HUES6 (cell line): ENCODE measurements around the gene CACNG4.

Experiments used
- H3K27ac ChIP-seq: 2 replicates; pipeline ENCODE4 v1.7.0; 2013; ENCODE audit warnings: low read depth, mild to moderate bottlenecking, low read length, inconsistent platforms
- H3K27me3 ChIP-seq: 2 replicates; pipeline ENCODE4 v1.6.1; 2013; ENCODE audit warnings: low read length; ENCODE audit not compliant: control insufficient read depth, insufficient read depth
- H3K36me3 ChIP-seq: 2 replicates; pipeline ENCODE4 v1.6.1; 2013; ENCODE audit warnings: low read length; ENCODE audit not compliant: control insufficient read depth, insufficient read depth
- H3K4me1 ChIP-seq: 2 replicates; pipeline ENCODE4 v1.6.1; 2013; ENCODE audit warnings: low read length; ENCODE audit not compliant: control insufficient read depth, insufficient read depth
- H3K4me3 ChIP-seq: 2 replicates; pipeline ENCODE4 v1.5.1; 2013; ENCODE audit warnings: low read depth, low read length
- H3K9ac ChIP-seq: one replicate; pipeline ENCODE4 v1.6.1; 2013; ENCODE audit warnings: mild to moderate bottlenecking, low read length
- H3K9me3 ChIP-seq: 2 replicates; pipeline ENCODE4 v1.6.1; 2013; ENCODE audit warnings: low read depth, low read length; ENCODE audit not compliant: control insufficient read depth, insufficient read depth

Gene CACNG4

GRCh38 chr17:66995944-66996343 lies 31.4 kb downstream of the CACNG4 start:
- Histone ChIP-seq H3K36me3 (no peaks in the 10 kb centered on the region), H3K27ac (no peak overlapping the region), H3K4me1 (no peaks in the 10 kb centered on the region), H3K9ac (no peak overlapping the region), H3K4me3 (no peak overlapping the region), H3K9me3 (peaks cover 6% of the 10 kb centered on the region), H3K27me3 (no peaks in the 10 kb centered on the region)

GRCh38 chr17:66996926-66997325 lies 32.4 kb downstream of the CACNG4 start:
- no peak overlapping the region for H3K27ac ChIP-seq
- no peaks in the 10 kb centered on the region for H3K27me3 ChIP-seq
- H3K9ac ChIP-seq: no peak overlapping the region

GRCh38 chr17:67003231-67003630 lies 38.7 kb downstream of the CACNG4 start:
- Histone ChIP-seq H3K36me3 (no peaks in the 10 kb centered on the region), H3K4me1 (no peaks in the 10 kb centered on the region), H3K9me3 (peaks cover 9% of the 10 kb centered on the region), H3K27ac (no peak overlapping the region), H3K4me3 (no peak overlapping the region), H3K9ac (no peak overlapping the region), H3K27me3 (no peaks in the 10 kb centered on the region)

More at GRCh38 chr17:66996926-66997325, 32.4 kb downstream of the CACNG4 start:
- Histone ChIP-seq H3K36me3 (no peaks in the 10 kb centered on the region), H3K9me3 (peaks cover 9% of the 10 kb centered on the region), H3K4me1 (no peaks in the 10 kb centered on the region), H3K4me3 (no peak overlapping the region)

- Histone ChIP-seq H3K27me3 (no peaks in the 10 kb centered on the region), H3K27ac (no peak overlapping the region), H3K9me3 (peaks cover 9% of the 10 kb centered on the region), H3K4me1 (no peaks in the 10 kb centered on the region), H3K9ac (no peak overlapping the region), H3K36me3 (no peaks in the 10 kb centered on the region), H3K4me3 (no peak overlapping the region)
Observed at GRCh38 chr17:67004181-67004580, 39.7 kb downstream of the CACNG4 start.

GRCh38 chr17:67007266-67007665 lies 42.8 kb downstream of the CACNG4 start:
- Histone ChIP-seq H3K4me3 (no peak overlapping the region), H3K9me3 (no peaks in the 10 kb centered on the region), H3K9ac (no peak overlapping the region), H3K27me3 (no peaks in the 10 kb centered on the region; the same call in 1 of the 2 replicates), H3K4me1 (no peaks in the 10 kb centered on the region), H3K36me3 (no peaks in the 10 kb centered on the region), H3K27ac (no peak overlapping the region)

GRCh38 chr17:67008101-67008500 lies 43.6 kb downstream of the CACNG4 start:
- Histone ChIP-seq H3K4me1 (no peaks in the 10 kb centered on the region), H3K27me3 (no peaks in the 10 kb centered on the region; the same call in 1 of the 2 replicates), H3K9ac (no peak overlapping the region)

GRCh38 chr17:67011527-67012175 lies 47.1 kb downstream of the CACNG4 start:
- no peaks in the 10 kb centered on the region for H3K9me3 ChIP-seq
- no peaks in the 10 kb centered on the region for H3K4me1 ChIP-seq
- H3K36me3 ChIP-seq: no peaks in the 10 kb centered on the region
- H3K9ac ChIP-seq: no peak overlapping the region
- H3K4me3 ChIP-seq: no peak overlapping the region
- no peak overlapping the region for H3K27ac ChIP-seq
- H3K27me3 ChIP-seq: no peaks in the 10 kb centered on the region; the same call in 1 of the 2 replicates

More at GRCh38 chr17:67008101-67008500, 43.6 kb downstream of the CACNG4 start:
- Histone ChIP-seq H3K4me3 (no peak overlapping the region), H3K36me3 (no peaks in the 10 kb centered on the region), H3K9me3 (no peaks in the 10 kb centered on the region), H3K27ac (no peak overlapping the region)

GRCh38 chr17:67013891-67014290 lies 49.4 kb downstream of the CACNG4 start:
- no peak overlapping the region for H3K4me3 ChIP-seq
- H3K9me3 ChIP-seq: no peaks in the 10 kb centered on the region
- H3K4me1 ChIP-seq: peaks cover 5% of the 10 kb centered on the region; the same call in 1 of the 2 replicates
- H3K9ac ChIP-seq: no peak overlapping the region
- no peaks in the 10 kb centered on the region for H3K36me3 ChIP-seq
- no peak overlapping the region for H3K27ac ChIP-seq
- H3K27me3 ChIP-seq: no peaks in the 10 kb centered on the region; the same call in 1 of the 2 replicates

- no peak overlapping the region for H3K4me3 ChIP-seq
- H3K36me3 ChIP-seq: no peaks in the 10 kb centered on the region
- no peaks in the 10 kb centered on the region for H3K9me3 ChIP-seq
- no peak overlapping the region for H3K27ac ChIP-seq
- peaks cover 5% of the 10 kb centered on the region; the same call in 1 of the 2 replicates for H3K4me1 ChIP-seq
- no peak overlapping the region for H3K9ac ChIP-seq
- H3K27me3 ChIP-seq: no peaks in the 10 kb centered on the region; the same call in 1 of the 2 replicates
Observed at GRCh38 chr17:67015001-67015400, 50.5 kb downstream of the CACNG4 start.

- Histone ChIP-seq H3K36me3 (no peaks in the 10 kb centered on the region), H3K9me3 (no peaks in the 10 kb centered on the region), H3K27ac (no peak overlapping the region), H3K4me1 (peaks cover 5% of the 10 kb centered on the region; the same call in 1 of the 2 replicates), H3K9ac (no peak overlapping the region), H3K4me3 (no peak overlapping the region), H3K27me3 (no peaks in the 10 kb centered on the region)
Observed at GRCh38 chr17:67016039-67016762, 51.7 kb downstream of the CACNG4 start.

- H3K9ac ChIP-seq: no peak overlapping the region
- no peaks in the 10 kb centered on the region for H3K9me3 ChIP-seq
- H3K27ac ChIP-seq: no peak overlapping the region
- no peaks in the 10 kb centered on the region for H3K27me3 ChIP-seq
- no peaks in the 10 kb centered on the region for H3K36me3 ChIP-seq
- no peak overlapping the region for H3K4me3 ChIP-seq
- peaks cover 5% of the 10 kb centered on the region; the same call in 1 of the 2 replicates for H3K4me1 ChIP-seq
Observed at GRCh38 chr17:67017910-67018309, 53.4 kb downstream of the CACNG4 start.
